Measurements from ENCODE around the gene EFEMP1. TPM values are rescaled to one million over a fixed set of nuclear protein-coding genes. Genes with fewer than 3 reads are reported as not detected.

The EFEMP1 gene, protein sequence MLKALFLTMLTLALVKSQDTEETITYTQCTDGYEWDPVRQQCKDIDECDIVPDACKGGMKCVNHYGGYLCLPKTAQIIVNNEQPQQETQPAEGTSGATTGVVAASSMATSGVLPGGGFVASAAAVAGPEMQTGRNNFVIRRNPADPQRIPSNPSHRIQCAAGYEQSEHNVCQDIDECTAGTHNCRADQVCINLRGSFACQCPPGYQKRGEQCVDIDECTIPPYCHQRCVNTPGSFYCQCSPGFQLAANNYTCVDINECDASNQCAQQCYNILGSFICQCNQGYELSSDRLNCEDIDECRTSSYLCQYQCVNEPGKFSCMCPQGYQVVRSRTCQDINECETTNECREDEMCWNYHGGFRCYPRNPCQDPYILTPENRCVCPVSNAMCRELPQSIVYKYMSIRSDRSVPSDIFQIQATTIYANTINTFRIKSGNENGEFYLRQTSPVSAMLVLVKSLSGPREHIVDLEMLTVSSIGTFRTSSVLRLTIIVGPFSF
- total RNA-seq: 421 and 627 TPM in 2 replicates

DNA sequence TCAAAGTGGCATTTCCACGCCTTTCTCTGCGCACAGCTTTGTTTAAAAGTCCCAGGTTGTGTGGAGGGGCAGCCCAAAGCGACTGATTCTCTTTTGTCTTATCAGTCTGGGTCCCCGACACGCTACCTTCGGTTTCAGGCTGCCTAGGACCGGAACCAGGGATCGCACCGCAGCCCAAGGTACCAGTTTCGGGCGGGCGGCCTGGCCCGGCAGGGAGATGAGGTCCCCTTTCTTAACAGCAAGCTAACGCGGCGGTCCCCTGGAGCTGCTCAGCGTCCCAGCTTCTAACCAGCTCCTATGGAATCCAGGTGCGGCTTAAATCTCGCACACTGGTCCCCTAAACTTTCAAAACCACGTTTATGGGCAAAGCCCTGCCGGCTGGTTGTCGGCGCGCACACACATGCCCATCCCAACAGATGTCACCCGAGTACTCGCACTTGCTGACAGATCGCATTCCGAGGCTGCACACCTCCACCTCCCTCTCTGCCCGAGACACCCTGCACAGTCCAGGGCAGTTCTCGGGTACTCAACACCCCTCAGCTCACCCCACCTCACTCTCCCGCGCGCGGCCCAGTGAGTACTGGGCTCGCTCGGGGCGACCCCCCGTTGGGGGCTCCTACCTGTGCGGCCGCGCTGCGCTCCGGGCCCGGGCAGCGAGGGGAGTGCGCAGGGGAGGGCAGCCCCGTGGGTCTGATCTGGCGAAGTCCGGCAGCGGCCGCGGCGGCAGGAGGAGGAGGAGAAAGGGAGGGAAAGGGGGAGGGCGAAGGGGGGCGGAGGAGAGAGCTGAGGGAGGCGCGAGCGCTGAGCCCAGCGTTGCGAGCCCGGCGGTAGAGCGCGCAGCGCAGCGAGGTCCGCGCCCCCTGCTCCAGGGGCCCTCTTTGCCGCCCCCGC lies at the start of gene EFEMP1:
Gene EFEMP1, minus strand, starts transcription at position 692 of the 891 bp plus-strand sequence. CDS start 1,342 bp downstream, outside the sequence.

Other genes starting within 250 kb of the EFEMP1 start
- gene PNPT1, start 229.9 kb downstream of the EFEMP1 start, total RNA-seq: 13.9 and 21.2 TPM in 2 replicates